ENCODE results near the gene MAMLD1. TPM values are rescaled to one million over a fixed set of nuclear protein-coding genes. Genes with fewer than 3 reads are reported as not detected.

MAMLD1 gene
- total and polyA plus RNA-seq, 2 experiments from 2014 or later, result 2.1 to 2.4 TPM

DNA sequence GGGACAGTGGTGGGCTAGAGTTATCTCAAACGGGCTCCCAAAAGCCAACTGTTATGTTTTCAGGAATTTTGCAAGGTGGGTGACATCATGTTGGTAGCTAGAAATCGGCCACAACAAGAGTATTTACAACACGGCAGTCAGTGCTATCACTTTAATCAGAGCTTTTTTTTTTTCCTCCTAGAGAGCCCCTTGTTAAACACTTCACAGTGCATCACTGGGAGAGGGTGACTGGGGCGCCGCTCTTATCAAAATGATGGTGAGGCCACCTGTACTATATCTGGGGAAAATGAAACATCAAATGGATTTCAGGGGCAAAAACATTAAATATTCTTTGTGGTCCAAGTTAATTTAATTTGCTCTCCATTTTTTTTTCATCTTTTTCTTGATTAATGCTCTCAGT lies 44.9 kb downstream of the MAMLD1 start:
- Histone ChIP-seq H3K79me2 (no peaks in the 10 kb centered on the region), H3K9me3 (ENCODE audit: low read depth) (no peaks in the 10 kb centered on the region), H3K9me2 (replicated peaks; ENCODE audit: insufficient read depth) (no peaks in the 10 kb centered on the region), H3K36me3 (replicated peaks; ENCODE audit: insufficient read depth, low read depth) (no peaks in the 10 kb centered on the region), H3K4me3 (no peak overlapping the region), H3K27ac (no peak overlapping the region), H4K20me1 (ENCODE audit: insufficient read depth, poor library complexity, severe bottlenecking) (no peaks in the 10 kb centered on the region), H3K4me2 (no peak overlapping the region), H3K27me3 (no peaks in the 10 kb centered on the region), H2AFZ (no peak overlapping the region), H3K4me1 (ENCODE audit: insufficient read depth) (no peaks in the 10 kb centered on the region)
- WGBS (ENCODE audit: low lambda C conversion rate, missing lambda C conversion rate), result 71% methylated on average over 5 of the region's 5 CpGs
- DNase-seq (ENCODE audit: low spot score), result no peak
- no peak for TF ChIP-seq EZH2 (IDR thresholded peaks at IDR 0.05; ENCODE audit: borderline replicate concordance)

DNA sequence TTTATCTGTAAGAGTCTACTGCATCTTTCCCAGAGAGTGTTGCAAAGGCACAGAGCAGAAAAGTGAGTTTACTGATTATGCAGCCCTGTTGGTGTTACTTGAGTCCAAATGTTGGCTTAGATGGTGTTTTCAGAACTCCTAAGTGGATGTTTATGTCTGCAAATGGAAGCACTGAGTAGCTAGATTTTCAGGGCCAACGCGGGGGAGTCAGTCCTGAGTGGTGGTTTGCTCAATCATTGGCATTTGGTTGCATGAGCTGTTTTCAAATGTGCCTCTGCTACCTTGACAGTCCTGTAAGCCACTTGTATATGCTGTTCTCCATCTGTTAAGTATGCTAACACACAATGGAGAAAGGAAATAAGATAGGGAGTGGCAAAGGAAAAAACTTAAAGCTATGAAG lies 45.4 kb downstream of the MAMLD1 start:
- H3K4me3 ChIP-seq, result no peak overlapping the region
- WGBS (ENCODE audit: low lambda C conversion rate, missing lambda C conversion rate), result 83% methylated on average over 2 of the region's 2 CpGs

DNA sequence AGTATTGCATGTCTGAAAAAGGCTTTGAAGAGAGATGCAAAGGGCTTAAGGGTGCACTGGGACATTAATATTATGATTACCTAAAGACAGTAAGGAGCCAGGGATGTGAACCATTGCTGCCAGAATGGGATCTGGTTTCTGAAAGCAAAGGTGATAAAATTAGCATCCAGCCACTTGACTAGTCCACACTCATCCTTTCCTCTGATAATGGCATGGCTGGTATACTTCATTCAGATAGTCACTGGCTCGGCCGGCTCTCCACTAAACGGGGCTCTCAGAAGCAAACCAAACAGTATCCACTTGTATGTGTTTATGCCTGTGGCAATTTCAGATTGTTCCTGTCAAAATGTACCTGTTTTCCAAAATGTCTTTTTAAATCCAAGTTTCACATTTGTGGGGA lies 46.4 kb downstream of the MAMLD1 start:
- Histone ChIP-seq H3K9me2 (replicated peaks; ENCODE audit: insufficient read depth) (no peaks in the 10 kb centered on the region), H3K27ac (no peak overlapping the region), H3K9me3 (ENCODE audit: low read depth) (no peaks in the 10 kb centered on the region), H3K79me2 (no peaks in the 10 kb centered on the region), H3K4me2 (no peak overlapping the region), H2AFZ (no peak overlapping the region), H3K4me1 (ENCODE audit: insufficient read depth) (no peaks in the 10 kb centered on the region), H3K27me3 (no peaks in the 10 kb centered on the region), H3K4me3 (no peak overlapping the region), H3K36me3 (replicated peaks; ENCODE audit: insufficient read depth, low read depth) (no peaks in the 10 kb centered on the region), H4K20me1 (ENCODE audit: insufficient read depth, poor library complexity, severe bottlenecking) (no peaks in the 10 kb centered on the region)
- TF ChIP-seq EZH2phosphoT487 (IDR thresholded peaks at IDR 0.05; ENCODE audit: low read depth, severe bottlenecking, unreplicated experiment) (no peak), EZH2 (IDR thresholded peaks at IDR 0.05; ENCODE audit: borderline replicate concordance) (no peak)
- TF ChIP-seq, protein P1, sequence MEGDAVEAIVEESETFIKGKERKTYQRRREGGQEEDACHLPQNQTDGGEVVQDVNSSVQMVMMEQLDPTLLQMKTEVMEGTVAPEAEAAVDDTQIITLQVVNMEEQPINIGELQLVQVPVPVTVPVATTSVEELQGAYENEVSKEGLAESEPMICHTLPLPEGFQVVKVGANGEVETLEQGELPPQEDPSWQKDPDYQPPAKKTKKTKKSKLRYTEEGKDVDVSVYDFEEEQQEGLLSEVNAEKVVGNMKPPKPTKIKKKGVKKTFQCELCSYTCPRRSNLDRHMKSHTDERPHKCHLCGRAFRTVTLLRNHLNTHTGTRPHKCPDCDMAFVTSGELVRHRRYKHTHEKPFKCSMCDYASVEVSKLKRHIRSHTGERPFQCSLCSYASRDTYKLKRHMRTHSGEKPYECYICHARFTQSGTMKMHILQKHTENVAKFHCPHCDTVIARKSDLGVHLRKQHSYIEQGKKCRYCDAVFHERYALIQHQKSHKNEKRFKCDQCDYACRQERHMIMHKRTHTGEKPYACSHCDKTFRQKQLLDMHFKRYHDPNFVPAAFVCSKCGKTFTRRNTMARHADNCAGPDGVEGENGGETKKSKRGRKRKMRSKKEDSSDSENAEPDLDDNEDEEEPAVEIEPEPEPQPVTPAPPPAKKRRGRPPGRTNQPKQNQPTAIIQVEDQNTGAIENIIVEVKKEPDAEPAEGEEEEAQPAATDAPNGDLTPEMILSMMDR (IDR thresholded peaks at IDR 0.05; ENCODE audit: poor library complexity), result no peak
- 59% methylated on average over 3 of the region's 3 CpGs for WGBS (ENCODE audit: low lambda C conversion rate, missing lambda C conversion rate)
- no peak for DNase-seq (ENCODE audit: low spot score)

More for the DNA sequence above, 45.4 kb downstream of the MAMLD1 start:
- H3K79me2 ChIP-seq, result no peaks in the 10 kb centered on the region
- H3K27ac ChIP-seq, result no peak overlapping the region
- no peaks in the 10 kb centered on the region for H3K9me3 ChIP-seq (ENCODE audit: low read depth)
- H3K9me2 ChIP-seq (replicated peaks; ENCODE audit: insufficient read depth), result no peaks in the 10 kb centered on the region
- H2AFZ ChIP-seq, result no peak overlapping the region
- H3K4me2 ChIP-seq, result no peak overlapping the region
- no peaks in the 10 kb centered on the region for H3K36me3 ChIP-seq (replicated peaks; ENCODE audit: insufficient read depth, low read depth)
- no peaks in the 10 kb centered on the region for H4K20me1 ChIP-seq (ENCODE audit: insufficient read depth, poor library complexity, severe bottlenecking)
- no peak for DNase-seq (ENCODE audit: low spot score)
- TF ChIP-seq EZH2phosphoT487 (IDR thresholded peaks at IDR 0.05; ENCODE audit: low read depth, severe bottlenecking, unreplicated experiment) (no peak), EZH2 (IDR thresholded peaks at IDR 0.05; ENCODE audit: borderline replicate concordance) (no peak)
- TF ChIP-seq, protein P1 (IDR thresholded peaks at IDR 0.05; ENCODE audit: poor library complexity), result no peak
- no peaks in the 10 kb centered on the region for H3K4me1 ChIP-seq (ENCODE audit: insufficient read depth)
- H3K27me3 ChIP-seq, result no peaks in the 10 kb centered on the region

DNA sequence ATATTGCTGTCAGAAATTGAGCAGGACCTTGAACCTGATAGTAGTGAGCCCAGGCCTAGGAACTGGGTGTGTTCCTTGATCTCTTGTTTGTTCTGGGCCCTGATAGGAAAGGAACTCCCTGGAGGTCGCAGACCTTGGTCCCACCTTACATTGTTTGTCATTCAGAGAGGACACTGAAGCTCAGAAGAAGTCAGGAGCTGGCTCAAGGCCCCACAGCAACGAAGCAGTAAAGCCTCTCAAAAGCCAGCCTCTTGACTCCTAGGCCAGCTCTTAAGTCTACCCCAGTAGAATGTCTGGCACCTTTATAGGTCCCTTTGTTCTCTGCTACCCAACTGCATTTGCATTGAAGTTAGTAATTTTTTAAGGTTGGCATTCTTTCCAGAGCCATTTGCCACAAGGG lies 46.8 kb downstream of the MAMLD1 start:
- H4K20me1 ChIP-seq (ENCODE audit: insufficient read depth, poor library complexity, severe bottlenecking), result no peaks in the 10 kb centered on the region
- TF ChIP-seq EZH2 (IDR thresholded peaks at IDR 0.05; ENCODE audit: borderline replicate concordance) (no peak), EZH2phosphoT487 (IDR thresholded peaks at IDR 0.05; ENCODE audit: low read depth, severe bottlenecking, unreplicated experiment) (no peak)
- TF ChIP-seq, protein P1 (IDR thresholded peaks at IDR 0.05; ENCODE audit: poor library complexity), result no peak
- no peaks in the 10 kb centered on the region for H3K9me3 ChIP-seq (ENCODE audit: low read depth)
- H3K4me1 ChIP-seq (ENCODE audit: insufficient read depth), result no peaks in the 10 kb centered on the region
- H3K9me2 ChIP-seq (replicated peaks; ENCODE audit: insufficient read depth), result no peaks in the 10 kb centered on the region
- H3K79me2 ChIP-seq, result no peaks in the 10 kb centered on the region
- no peak overlapping the region for H2AFZ ChIP-seq
- WGBS (ENCODE audit: low lambda C conversion rate, missing lambda C conversion rate), result 48% methylated on average over 2 of the region's 2 CpGs
- DNase-seq (ENCODE audit: low spot score), result no peak
- no peaks in the 10 kb centered on the region for H3K36me3 ChIP-seq (replicated peaks; ENCODE audit: insufficient read depth, low read depth)
- no peak overlapping the region for H3K4me3 ChIP-seq
- H3K27me3 ChIP-seq, result no peaks in the 10 kb centered on the region
- no peak overlapping the region for H3K4me2 ChIP-seq
- H3K27ac ChIP-seq, result no peak overlapping the region
